Psoas muscle (tissue), 8 donors: ENCODE data around the gene STIMATE. TPM values are rescaled to one million over a fixed set of nuclear protein-coding genes. Genes with fewer than 3 reads are reported as not detected.

Experiments
- ATAC-seq, 4 donors: fragments of 200-7000 bp; cut with Tn5 transposase; one replicate each; pipeline ENCODE4 v1.9.1; 2020; ENCODE audit warnings: moderate library complexity in 3 of 4, mild to moderate bottlenecking in 2 of 4
- DNase-seq, 2 donors: peaks; one replicate each; pipeline ENCODE4 v3.0.0-alpha.2; 2020
- H3K27ac ChIP-seq: fragments of 200-600 bp; one replicate; pipeline ENCODE4 v1.8.0; 2022
- H3K27me3 ChIP-seq, 3 donors: fragments of 200-600 bp in 1 of 3; one replicate each; pipeline versions ENCODE4 v1.6.1 to v1.8.0; 2013 to 2022; ENCODE audit warnings: low read length in 2 of 3, mild to moderate bottlenecking in 2 of 3, moderate library complexity in 1 of 3; ENCODE audit not compliant: insufficient read depth in 3 of 3
- H3K36me3 ChIP-seq, 2 donors: fragments of 200-600 bp in 1 of 2; one replicate each; pipeline versions ENCODE4 v1.6.1 to v1.8.0; 2013 to 2022; ENCODE audit warnings: low read depth in 1 of 2, mild to moderate bottlenecking in 1 of 2, moderate library complexity in 1 of 2; ENCODE audit not compliant: insufficient read depth in 1 of 2
- H3K4me1 ChIP-seq: fragments of 200-600 bp; one replicate; pipeline ENCODE4 v1.8.0; 2022
- H3K4me3 ChIP-seq: fragments of 200-600 bp; one replicate; pipeline ENCODE4 v1.8.0; 2022; ENCODE audit warnings: mild to moderate bottlenecking
- H3K9me3 ChIP-seq: fragments of 200-600 bp; one replicate; pipeline ENCODE4 v1.8.0; 2022
- CTCF ChIP-seq: fragments of 200-600 bp; IDR thresholded peaks from one replicate; pipeline ENCODE4 v1.8.0; 2022; ENCODE audit warnings: antibody characterized with exemption
- WGBS, 3 donors: extraction: QIAGEN DNeasy Blood & Tissue Kit; methylation state at CpG; one replicate each; pipeline versions ENCODE4 v1.1.6 to v1.1.7; 2013; 5-methylcytosine and 5-hydroxymethylcytosine counted together
- intact Hi-C, 2 donors: fragments of 100-400 bp; cut with DNase I; formaldehyde crosslinking; loops; one replicate each; pipeline versions ENCODE4 v1.11.0 to v1.14.2; 2022
- polyA plus RNA-seq, 3 donors: library from polyadenylated mRNA; stranded (reverse); fragments of 200-250 nt; gene quantifications; one replicate each; pipeline ENCODE4 v1.2.3, GENCODE V29; 2013
- total RNA-seq, 4 donors: library from RNA; stranded (reverse); fragmentation: NEBNext Ultra II Directional in 2 of 4; extraction: Animal tissue kit (Norgen Biotek cat#: 25700) in 2 of 4; gene quantifications; one replicate each; pipeline versions ENCODE4 v1.2.1 to v1.2.4, GENCODE V29; 2021 to 2023
- donor health status: healthy with polysubstance abuse.
- donor health status: DM: no; HTN: no; CAD: no; lungs with moderate emphysema.
- donor health status: Bipolar disorder and iron deficiency.
- donor health status: healthy.
- donor health status: DM: yes; HTN: yes; CAD: no.
- donor health status: DM: no; HTN: no; CAD: no.
- donor health status: DM: no; HTN: no; CAD: no.
- donor health status: DM: yes; HTN: yes; CAD: no.

The STIMATE gene
- total and polyA plus RNA-seq, 7 donors: 3.5 to 22.3 (median 10.2) TPM

- intact Hi-C loops: loop anchor here in 1 of 2 donors (5.0 kb wide), 1 partner anchor 53 kb away; the partner anchor contains the start of gene ITIH1
- TF ChIP-seq CTCF: no peak
- peaks cover 43% of the 10 kb centered on the region for H3K4me1 ChIP-seq
- ATAC-seq (no peak), DNase-seq (no peak)
- no peaks in the 10 kb centered on the region for H3K27me3 ChIP-seq
- no peak overlapping the region for H3K4me3 ChIP-seq
- peak overlapping the region; percentile 97 for H3K27ac ChIP-seq
- no peaks in the 10 kb centered on the region for H3K9me3 ChIP-seq
- 87 to 90% (median 89%) methylated on average over 10 of the region's 10 CpGs for WGBS, 3 donors
- H3K36me3 ChIP-seq: peaks cover 0 to 61% of the 10 kb centered on the region in 2 donors
Observed at GRCh38 chr3:52829906-52830463, 67.4 kb downstream of the STIMATE start.

- Histone ChIP-seq H3K9me3 (no peaks in the 10 kb centered on the region), H3K4me1 (peaks cover 42% of the 10 kb centered on the region), H3K4me3 (no peak overlapping the region), H3K27ac (peak overlapping the region; percentile 97), H3K27me3 (no peaks in the 10 kb centered on the region), H3K36me3 (peaks cover 0 to 66% of the 10 kb centered on the region in 2 donors)
- WGBS, 3 donors: 92 to 94% (median 93%) methylated on average over 3 of the region's 3 CpGs
- ATAC-seq: no peak
- intact Hi-C loops: loop anchor here in 1 of 2 donors (5.0 kb wide), 1 partner anchor 52 kb away; the partner anchor contains the start of gene ITIH1
- no peak for DNase-seq
- no peak for TF ChIP-seq CTCF
Observed at GRCh38 chr3:52829482-52829881, 67.9 kb downstream of the STIMATE start.

- peak overlapping the region; percentile 46 for H3K27ac ChIP-seq
- TF ChIP-seq CTCF: no peak
- H3K4me1 ChIP-seq: peaks cover 30% of the 10 kb centered on the region
- 39 to 67% (median 47%) methylated on average over 10 of the region's 10 CpGs for WGBS, 3 donors
- no peak overlapping the region for H3K4me3 ChIP-seq
- H3K27me3 ChIP-seq: no peaks in the 10 kb centered on the region
- intact Hi-C loops: loop anchor here in 1 of 2 donors (5.0 kb wide), 1 partner anchor 51 kb away; the partner anchor contains the start of gene ITIH1
- DNase-seq (no peak), ATAC-seq (no peak)
- peaks cover 0 to 78% of the 10 kb centered on the region in 2 donors for H3K36me3 ChIP-seq
- no peaks in the 10 kb centered on the region for H3K9me3 ChIP-seq
Observed at GRCh38 chr3:52827866-52828376, 69.4 kb downstream of the STIMATE start.

- no peak for TF ChIP-seq CTCF
- Histone ChIP-seq H3K27me3 (no peaks in the 10 kb centered on the region), H3K27ac (peak overlapping the region; percentile 46), H3K36me3 (peaks cover 0 to 79% of the 10 kb centered on the region in 2 donors), H3K9me3 (no peaks in the 10 kb centered on the region), H3K4me3 (no peak overlapping the region), H3K4me1 (peaks cover 26% of the 10 kb centered on the region)
- ATAC-seq (peak in 1 of 4 donors; percentile 15), DNase-seq (no peak)
- 52 to 72% (median 55%) methylated on average over 9 of the region's 9 CpGs for WGBS, 3 donors
- intact Hi-C loops: loop anchor here in 1 of 2 donors (5.0 kb wide), 1 partner anchor 50 kb away; the partner anchor contains the start of gene ITIH1
Observed at GRCh38 chr3:52827441-52827840, 69.9 kb downstream of the STIMATE start.
